Testis (tissue), 2 donors: ENCODE results near the gene SYT8.

Experiments used
- CTCF ChIP-seq, 3 experiments: fragments of 450-650 bp in 2 of 3; fragments of 200-600 bp in 1 of 3; sonication (generic) in 1 of 3; IDR thresholded peaks; one replicate each; pipeline ENCODE4 v1.5.1; 2016 to 2019; ENCODE audit warnings: antibody characterized with exemption in 3 of 3, mild to moderate bottlenecking in 2 of 3, moderate library complexity in 1 of 3
- POLR2A ChIP-seq: fragments of 450-650 bp; IDR thresholded peaks from one replicate; pipeline ENCODE4 v1.6.1; 2017; ENCODE audit warnings: antibody characterized with exemption, mild to moderate bottlenecking, moderate library complexity

- no peak for TF ChIP-seq CTCF (IDR thresholded peaks at IDR 0.05)
- no peak for TF ChIP-seq POLR2A
Measured at GRCh38 chr11:1858154-1858553, 23.4 kb downstream of the SYT8 start.
